Stimulated activated naive CD4-positive, alpha-beta T cell (primary cell): ENCODE results near the gene FNIP1.
"Not testable (repeated sequence)": the region's sequence is repeated elsewhere in the genome, so short reads cannot be mapped to it uniquely, and the experiment has no call there.

Source experiments
- DNase-seq, 6 experiments: peaks; one replicate each; lab custom pipeline; 2025; lab: John Stamatoyannopoulos, UW

The FNIP1 gene

GRCh38 chr5:131749723-131750470 lies 46.9 kb downstream of the FNIP1 start:
- no peak for DNase-seq

GRCh38 chr5:131749138-131749537 lies 47.7 kb downstream of the FNIP1 start:
- no peak for DNase-seq

- peak in 3 of 6 experiments; percentile 36 to 62 (median 51) for DNase-seq
Measured at GRCh38 chr5:131747180-131748105, 49.4 kb downstream of the FNIP1 start.

GRCh38 chr5:131746423-131746822 lies 50.4 kb downstream of the FNIP1 start:
- no peak for DNase-seq

GRCh38 chr5:131745703-131746102 lies 51.1 kb downstream of the FNIP1 start:
- no peak for DNase-seq

- no peak for DNase-seq
Measured at GRCh38 chr5:131745155-131745554, 51.7 kb downstream of the FNIP1 start.

- no peak for DNase-seq
Measured at GRCh38 chr5:131740477-131740876, 56.3 kb downstream of the FNIP1 start.

- DNase-seq: no peak
Measured at GRCh38 chr5:131735393-131735792, 61.4 kb downstream of the FNIP1 start.

GRCh38 chr5:131734939-131735338 lies 61.9 kb downstream of the FNIP1 start:
- DNase-seq: not testable (repeated sequence)

- DNase-seq: not testable (repeated sequence)
Measured at GRCh38 chr5:131729292-131729691, 67.5 kb downstream of the FNIP1 start.

- not testable (repeated sequence) for DNase-seq
Measured at GRCh38 chr5:131724089-131724488, 72.7 kb downstream of the FNIP1 start.

GRCh38 chr5:131720714-131721113 lies 76.1 kb downstream of the FNIP1 start:
- no peak for DNase-seq

GRCh38 chr5:131719564-131719963 lies 77.3 kb downstream of the FNIP1 start:
- DNase-seq: no peak

GRCh38 chr5:131718487-131719014 lies 78.3 kb downstream of the FNIP1 start:
- no peak for DNase-seq

GRCh38 chr5:131717164-131717563 lies 79.7 kb downstream of the FNIP1 start:
- DNase-seq: not testable (repeated sequence)

- no peak for DNase-seq
Measured at GRCh38 chr5:131716650-131717049, 80.2 kb downstream of the FNIP1 start.

GRCh38 chr5:131710391-131710790 lies 86.4 kb downstream of the FNIP1 start:
- no peak for DNase-seq

- no peak for DNase-seq
Measured at GRCh38 chr5:131709043-131709442, 87.8 kb downstream of the FNIP1 start.

GRCh38 chr5:131706281-131706680 lies 90.5 kb downstream of the FNIP1 start:
- no peak for DNase-seq

GRCh38 chr5:131694926-131695325 lies 101.9 kb downstream of the FNIP1 start:
- DNase-seq: no peak

GRCh38 chr5:131693894-131694293 lies 102.9 kb downstream of the FNIP1 start:
- DNase-seq: no peak

GRCh38 chr5:131685516-131686171 lies 111.2 kb downstream of the FNIP1 start:
- no peak for DNase-seq
